AG04450 (cell line): ENCODE measurements around the gene DMAP1. TPM values are rescaled to one million over a fixed set of nuclear protein-coding genes. Genes with fewer than 3 reads are reported as not detected.
"Not testable (repeated sequence)": the region's sequence is repeated elsewhere in the genome, so short reads cannot be mapped to it uniquely, and the experiment has no call there.

ENCODE experiments used
- CTCF ChIA-PET: fragments of 300-600, 350-600 bp; formaldehyde crosslinking; extraction: SDS; loops from one replicate; lab custom pipeline; 2022; ENCODE audit warnings: antibody characterized with exemption, inconsistent platforms; lab: Charles Lee
- POLR2A ChIA-PET: fragments of 350-600 bp; formaldehyde crosslinking; extraction: SDS; loops from one replicate; lab custom pipeline; 2021; ENCODE audit warnings: antibody characterized with exemption, inconsistent platforms; lab: Yijun Ruan, JAX
- DNase-seq: peaks from one replicate; pipeline ENCODE4 v3.0.0-alpha.2; 2011; ENCODE audit warnings: low read depth, low spot score
- H3K27ac ChIP-seq: one replicate; pipeline ENCODE4 v1.5.1; 2012; ENCODE audit warnings: low read depth, low read length, control low read depth
- H3K27me3 ChIP-seq: one replicate; pipeline ENCODE4 v1.6.0; 2012; ENCODE audit warnings: low read length; ENCODE audit not compliant: control insufficient read depth, insufficient read depth
- H3K4me3 ChIP-seq: 2 replicates; pipeline ENCODE4 v1.5.1; 2011; ENCODE audit warnings: mild to moderate bottlenecking, low read depth, low read length, control low read depth
- H3K9me3 ChIP-seq: 2 replicates; pipeline ENCODE4 v1.5.1; 2012; ENCODE audit warnings: low read length; ENCODE audit not compliant: control insufficient read depth, insufficient read depth
- polyA plus RNA-seq: library from polyadenylated mRNA; depleted of rRNA; stranded (reverse); fragments of >200 nt; gene quantifications from 2 replicates; pipeline ENCODE4 v1.2.3, GENCODE V29; 2011
- TF ChIP-seq, protein P1 (sequence below): IDR thresholded peaks from 2 replicates; pipeline ENCODE4 v1.5.1; 2011; ENCODE audit warnings: low read depth, low read length, control low read depth, inconsistent platforms

The DMAP1 gene
- polyA plus RNA-seq, 1 experiment: 27.0 TPM

DNA sequence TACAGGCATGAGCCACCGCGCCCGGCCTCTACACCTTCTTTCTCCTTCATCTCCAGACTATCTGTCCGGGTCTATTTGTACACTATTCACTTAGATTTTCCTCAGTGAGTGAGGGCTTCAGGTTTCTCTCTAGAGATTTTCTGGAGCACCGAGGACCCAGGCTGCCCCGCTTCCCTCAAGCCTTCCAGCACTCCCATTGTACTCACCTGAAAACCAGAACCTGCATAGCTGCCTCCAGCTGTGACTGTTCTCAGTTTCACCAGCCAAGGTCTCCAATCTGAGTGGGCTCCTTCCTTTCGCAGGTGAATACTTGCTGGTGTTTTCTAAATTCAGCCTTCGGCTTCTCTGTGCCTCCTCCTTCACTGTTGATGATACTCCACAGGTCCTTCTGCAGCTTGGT lies 12.9 kb upstream of the DMAP1 start:
- ChIA-PET POLR2A (no interaction called here), CTCF (interaction anchor here (1.0 kb wide), 1 partner anchor 17 kb away, joined by 3 read pairs; no protein-coding TSS in a partner anchor)
- Histone ChIP-seq H3K27me3 (peaks cover 3% of the 10 kb centered on the region), H3K9me3 (no peaks in the 10 kb centered on the region), H3K27ac (no peak overlapping the region), H3K4me3 (no peak overlapping the region)
- TF ChIP-seq, protein P1, sequence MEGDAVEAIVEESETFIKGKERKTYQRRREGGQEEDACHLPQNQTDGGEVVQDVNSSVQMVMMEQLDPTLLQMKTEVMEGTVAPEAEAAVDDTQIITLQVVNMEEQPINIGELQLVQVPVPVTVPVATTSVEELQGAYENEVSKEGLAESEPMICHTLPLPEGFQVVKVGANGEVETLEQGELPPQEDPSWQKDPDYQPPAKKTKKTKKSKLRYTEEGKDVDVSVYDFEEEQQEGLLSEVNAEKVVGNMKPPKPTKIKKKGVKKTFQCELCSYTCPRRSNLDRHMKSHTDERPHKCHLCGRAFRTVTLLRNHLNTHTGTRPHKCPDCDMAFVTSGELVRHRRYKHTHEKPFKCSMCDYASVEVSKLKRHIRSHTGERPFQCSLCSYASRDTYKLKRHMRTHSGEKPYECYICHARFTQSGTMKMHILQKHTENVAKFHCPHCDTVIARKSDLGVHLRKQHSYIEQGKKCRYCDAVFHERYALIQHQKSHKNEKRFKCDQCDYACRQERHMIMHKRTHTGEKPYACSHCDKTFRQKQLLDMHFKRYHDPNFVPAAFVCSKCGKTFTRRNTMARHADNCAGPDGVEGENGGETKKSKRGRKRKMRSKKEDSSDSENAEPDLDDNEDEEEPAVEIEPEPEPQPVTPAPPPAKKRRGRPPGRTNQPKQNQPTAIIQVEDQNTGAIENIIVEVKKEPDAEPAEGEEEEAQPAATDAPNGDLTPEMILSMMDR: no peak
- no peak for DNase-seq

DNA sequence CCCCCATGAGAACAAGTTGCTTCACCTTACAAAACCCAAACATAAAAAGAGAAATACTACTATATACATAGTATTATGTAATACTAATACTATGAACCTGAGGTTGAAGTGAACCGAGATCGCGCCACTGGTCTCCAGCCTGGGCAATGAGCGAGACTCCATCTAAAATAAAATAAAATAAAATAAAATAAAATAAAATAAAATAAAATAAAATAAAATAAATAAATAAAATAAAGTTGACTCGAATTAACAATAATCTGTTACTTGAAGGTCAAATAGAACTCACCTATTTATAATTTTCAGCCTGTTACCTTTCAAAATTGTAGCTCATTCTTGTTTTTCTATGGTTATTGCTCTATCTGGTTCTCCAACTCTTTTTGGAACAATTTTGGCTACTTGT lies 6.7 kb upstream of the DMAP1 start:
- POLR2A ChIA-PET: interaction anchor here (0.6 kb wide), 1 partner anchor 25 kb away, joined by 3 read pairs; no protein-coding TSS in a partner anchor
- DNase-seq, H3K27me3 ChIP-seq, CTCF ChIA-PET, H3K9me3 ChIP-seq, H3K4me3 ChIP-seq, H3K27ac ChIP-seq: not testable (repeated sequence)

DNA sequence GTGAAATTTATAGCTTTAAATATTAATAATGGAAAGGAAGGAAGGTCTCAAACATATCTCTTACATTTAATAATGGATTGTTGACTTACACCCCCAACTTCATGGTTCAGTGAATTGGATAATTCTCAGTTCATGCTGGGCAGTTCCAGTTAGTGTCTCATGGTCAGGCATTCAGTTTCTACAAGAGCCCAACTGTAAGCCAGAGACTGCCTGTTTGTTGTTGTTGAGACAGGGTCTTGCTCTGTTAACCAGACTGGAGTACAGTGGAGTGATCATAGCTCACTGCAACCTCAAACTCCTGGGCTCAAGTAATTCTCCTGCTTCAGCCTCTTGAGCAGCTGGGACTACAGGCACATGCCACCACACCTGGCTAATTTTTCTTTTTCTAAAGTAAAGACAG lies 5.0 kb upstream of the DMAP1 start:
- no peak overlapping the region for H3K27ac ChIP-seq
- no peak overlapping the region for H3K4me3 ChIP-seq
- ChIA-PET POLR2A (no interaction called here), CTCF (no interaction called here)
- no peaks in the 10 kb centered on the region for H3K9me3 ChIP-seq
- DNase-seq: no peak
- peaks cover 4% of the 10 kb centered on the region for H3K27me3 ChIP-seq
- TF ChIP-seq, protein P1: no peak

DNA sequence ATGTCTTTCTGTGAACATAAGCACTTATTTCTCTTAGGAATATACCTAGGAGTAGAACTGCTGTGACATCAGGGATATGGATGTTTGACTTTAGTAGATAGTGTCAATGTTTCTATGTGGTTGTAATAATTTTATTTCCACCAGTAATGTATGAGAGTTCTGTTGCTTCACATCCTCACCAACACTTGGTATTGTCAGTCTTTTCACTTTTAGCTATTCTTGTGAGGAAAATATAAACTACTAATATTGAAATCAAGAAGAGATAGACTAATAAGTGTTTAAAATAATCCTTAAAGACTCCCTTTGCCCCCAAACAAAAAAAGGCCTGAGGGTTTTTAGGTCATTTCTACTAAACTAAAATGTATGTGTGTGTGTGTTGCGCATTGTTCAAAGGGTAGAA lies 2.7 kb upstream of the DMAP1 start:
- CTCF ChIA-PET: no interaction called here
- H3K27ac ChIP-seq: no peak overlapping the region
- DNase-seq: no peak
- no peak overlapping the region for H3K4me3 ChIP-seq
- peaks cover 4% of the 10 kb centered on the region for H3K27me3 ChIP-seq
- TF ChIP-seq, protein P1: no peak
- POLR2A ChIA-PET: no interaction called here
- H3K9me3 ChIP-seq: no peaks in the 10 kb centered on the region; the same call in 1 of the 2 replicates

DNA sequence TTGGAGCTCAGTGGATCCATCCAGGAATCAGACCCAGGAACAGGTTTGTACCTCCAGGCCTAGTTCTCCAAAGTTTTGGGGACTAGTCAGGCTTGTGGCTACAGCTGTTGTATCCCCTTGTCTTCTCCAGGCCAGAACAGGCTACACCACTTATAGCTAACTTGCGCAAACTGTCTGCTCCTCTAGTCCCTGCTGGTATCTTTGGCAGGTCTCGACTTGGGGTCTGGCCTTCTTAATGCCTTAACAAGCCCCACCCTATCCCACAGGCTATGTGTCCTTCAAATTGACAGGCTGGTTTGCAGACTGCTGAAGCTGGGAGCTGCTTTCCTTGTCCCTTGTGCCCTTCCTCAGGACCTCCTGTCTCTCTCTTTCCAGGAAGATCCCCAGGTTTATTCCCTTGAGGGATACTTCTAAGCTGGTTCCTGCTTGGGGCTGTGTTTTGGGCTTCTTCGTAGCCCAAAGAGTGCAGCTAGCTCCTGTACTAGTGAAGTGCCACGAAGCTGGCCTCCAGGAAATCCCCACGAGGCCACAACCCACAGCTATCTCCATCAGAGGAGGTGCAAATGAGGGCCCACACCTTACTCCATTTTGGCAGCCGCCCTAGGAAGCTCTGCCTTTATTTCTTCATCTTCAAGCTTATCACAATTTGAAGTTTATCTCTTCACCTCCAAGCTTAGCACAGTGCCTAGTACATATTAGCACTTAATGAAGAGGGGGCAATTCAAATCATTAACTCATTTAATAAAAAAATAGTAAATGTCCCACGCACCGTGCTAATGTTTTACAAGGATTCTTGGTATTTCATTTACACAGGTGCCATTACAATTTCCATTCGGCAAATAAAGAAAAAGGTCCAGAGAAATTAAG lies 683 bp upstream of the DMAP1 start:
- H3K4me3 ChIP-seq: peak overlapping the region; percentile 100
- DNase-seq: no peak
- no peaks in the 10 kb centered on the region; the same call in 1 of the 2 replicates for H3K9me3 ChIP-seq
- POLR2A ChIA-PET: interaction anchor here (0.5 to 0.8 kb wide), 4 partner anchors 164 to 462 kb away, joined by 3 read pairs; no protein-coding TSS in a partner anchor
- no peak overlapping the region for H3K27ac ChIP-seq
- TF ChIP-seq, protein P1: no peak
- H3K27me3 ChIP-seq: peaks cover 2% of the 10 kb centered on the region
- CTCF ChIA-PET: interaction anchor here (0.8 to 1.9 kb wide), 5 partner anchors 11 to 440 kb away, joined by 3 to 8 read pairs (median 4); no protein-coding TSS in a partner anchor
